ENCODE measurements around the gene SIVA1. TPM values are rescaled to one million over a fixed set of nuclear protein-coding genes. Genes with fewer than 3 reads are reported as not detected.

SIVA1 gene
- total RNA-seq, 4 donors from 2014 or later: 228 to 357 (median 264) TPM

GRCh38 chr14:104729835-104730181 lies 23.1 kb upstream of the SIVA1 start:
- TF ChIP-seq CTCF (IDR thresholded peaks at IDR 0.05 in 4 of 5, conservative IDR thresholded peaks at IDR 0.05 in 1 of 5): no peak
- no peak for TF ChIP-seq POLR2A (IDR thresholded peaks at IDR 0.05)
- H3K4me3 ChIP-seq: no peak overlapping the region
- H3K36me3 ChIP-seq: no peaks in the 10 kb centered on the region
- no peaks in the 10 kb centered on the region for H3K9me3 ChIP-seq
- H3K27me3 ChIP-seq: no peaks in the 10 kb centered on the region
- in situ Hi-C loops (cut with MboI; ENCODE audit: low sequenced_read_pairs in 4 of 4) (no loop called here), intact Hi-C loops (cut with DNase I; ENCODE audit: low total_unique reads) (loop anchor here (10.0 kb wide), 1 partner anchor 1175 kb away; no protein-coding TSS in a partner anchor)
- no peak for DNase-seq
- H3K4me1 ChIP-seq: peaks cover 80 to 92% of the 10 kb centered on the region in 2 donors
- peak overlapping the region; percentile 91 to 96 (median 95) for H3K27ac ChIP-seq
- no peak for ATAC-seq

GRCh38 chr14:104730487-104730886 lies 22.5 kb upstream of the SIVA1 start:
- intact Hi-C loops (cut with DNase I; ENCODE audit: low total_unique reads) (no loop called here), in situ Hi-C loops (cut with MboI; ENCODE audit: low sequenced_read_pairs in 4 of 4) (no loop called here)
- Histone ChIP-seq H3K36me3 (no peaks in the 10 kb centered on the region), H3K4me3 (no peak overlapping the region), H3K27ac (peak overlapping the region; percentile 91 to 96 (median 95)), H3K27me3 (no peaks in the 10 kb centered on the region), H3K9me3 (no peaks in the 10 kb centered on the region), H3K4me1 (peaks cover 80 to 90% of the 10 kb centered on the region in 2 donors)
- DNase-seq: no peak
- no peak for ATAC-seq
- TF ChIP-seq POLR2A (IDR thresholded peaks at IDR 0.05): no peak
- no peak for TF ChIP-seq CTCF (IDR thresholded peaks at IDR 0.05 in 4 of 5, conservative IDR thresholded peaks at IDR 0.05 in 1 of 5)

GRCh38 chr14:104731320-104732294 lies 21.3 kb upstream of the SIVA1 start:
- TF ChIP-seq CTCF (IDR thresholded peaks at IDR 0.05 in 4 of 5, conservative IDR thresholded peaks at IDR 0.05 in 1 of 5) (peak; percentile 19 to 60 (median 40)), POLR2A (IDR thresholded peaks at IDR 0.05) (no peak)
- no peak for DNase-seq
- no peaks in the 10 kb centered on the region for H3K36me3 ChIP-seq
- H3K4me3 ChIP-seq: peak overlapping the region in 1 of 4 donors; percentile 0
- in situ Hi-C loops (cut with MboI; ENCODE audit: low sequenced_read_pairs in 4 of 4) (no loop called here), intact Hi-C loops (cut with DNase I; ENCODE audit: low total_unique reads) (no loop called here)
- no peaks in the 10 kb centered on the region for H3K27me3 ChIP-seq
- H3K27ac ChIP-seq: peak overlapping the region; percentile 91 to 96 (median 95)
- ATAC-seq: no peak
- H3K4me1 ChIP-seq: peaks cover 78 to 89% of the 10 kb centered on the region in 2 donors
- H3K9me3 ChIP-seq: no peaks in the 10 kb centered on the region

- TF ChIP-seq CTCF (IDR thresholded peaks at IDR 0.05 in 4 of 5, conservative IDR thresholded peaks at IDR 0.05 in 1 of 5) (no peak), POLR2A (IDR thresholded peaks at IDR 0.05) (peak; percentile 81 to 87)
- ATAC-seq (peak; percentile 27 to 31), DNase-seq (peak; percentile 86 to 98)
- in situ Hi-C loops (cut with MboI; ENCODE audit: low sequenced_read_pairs in 4 of 4): no loop called here
- intact Hi-C loops (cut with DNase I; ENCODE audit: low total_unique reads): no loop called here
- Histone ChIP-seq H3K36me3 (no peaks in the 10 kb centered on the region), H3K9me3 (no peaks in the 10 kb centered on the region), H3K27me3 (no peaks in the 10 kb centered on the region), H3K4me1 (peaks cover 79 to 89% of the 10 kb centered on the region in 2 donors), H3K27ac (peak overlapping the region; percentile 91 to 96 (median 95)), H3K4me3 (peak overlapping the region in 1 of 4 donors; percentile 0)
These were observed 20.6 kb upstream of the SIVA1 start for GRCh38 chr14:104732355-104732804.
